DND-41 (cell line): Measurements from ENCODE around the gene CENPS.

Experiments
- CTCF ChIP-seq: IDR thresholded peaks from 2 replicates; pipeline ENCODE4 v1.5.1; 2012; ENCODE audit warnings: borderline replicate concordance, low read length, moderate library complexity, mild to moderate bottlenecking; ENCODE audit not compliant: poor library complexity, severe bottlenecking; ENCODE audit errors: extremely low read depth
- EZH2 ChIP-seq: IDR thresholded peaks from 3 replicates; pipeline ENCODE4 v1.6.1; 2012; ENCODE audit warnings: borderline replicate concordance, low read depth, mild to moderate bottlenecking, moderate library complexity, low read length, inconsistent platforms; ENCODE audit not compliant: severe bottlenecking

- TF ChIP-seq CTCF (no peak), EZH2 (no peak)
Observed at GRCh38 chr1:10446790-10447422, 16.7 kb downstream of the CENPS start.
